ENCODE results near the gene CRYL1. TPM values are rescaled to one million over a fixed set of nuclear protein-coding genes. Genes with fewer than 3 reads are reported as not detected.

The CRYL1 gene
- total RNA-seq, 1 donor from 2014 or later: 30.5 TPM

DNA sequence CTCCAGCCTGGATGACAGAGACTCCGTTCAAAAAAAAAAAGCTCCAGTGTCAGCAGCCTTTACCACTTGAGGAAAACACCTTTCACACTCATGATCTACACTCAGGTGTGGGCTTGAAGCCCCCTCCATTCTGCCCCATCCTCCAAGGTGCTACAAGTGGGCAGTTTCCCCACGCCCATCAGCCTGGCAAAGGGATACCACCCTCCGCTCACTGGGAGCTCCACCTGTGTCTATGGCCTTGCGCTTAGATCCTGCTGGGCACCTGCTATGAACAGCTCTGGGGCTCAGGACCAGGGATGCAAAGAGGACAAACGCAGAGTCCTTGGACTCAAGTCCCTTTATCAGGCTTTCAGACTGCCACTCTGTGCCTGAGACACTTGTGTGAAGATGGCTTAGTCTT is 127.8 kb downstream of the CRYL1 start:
- no peak for DNase-seq

DNA sequence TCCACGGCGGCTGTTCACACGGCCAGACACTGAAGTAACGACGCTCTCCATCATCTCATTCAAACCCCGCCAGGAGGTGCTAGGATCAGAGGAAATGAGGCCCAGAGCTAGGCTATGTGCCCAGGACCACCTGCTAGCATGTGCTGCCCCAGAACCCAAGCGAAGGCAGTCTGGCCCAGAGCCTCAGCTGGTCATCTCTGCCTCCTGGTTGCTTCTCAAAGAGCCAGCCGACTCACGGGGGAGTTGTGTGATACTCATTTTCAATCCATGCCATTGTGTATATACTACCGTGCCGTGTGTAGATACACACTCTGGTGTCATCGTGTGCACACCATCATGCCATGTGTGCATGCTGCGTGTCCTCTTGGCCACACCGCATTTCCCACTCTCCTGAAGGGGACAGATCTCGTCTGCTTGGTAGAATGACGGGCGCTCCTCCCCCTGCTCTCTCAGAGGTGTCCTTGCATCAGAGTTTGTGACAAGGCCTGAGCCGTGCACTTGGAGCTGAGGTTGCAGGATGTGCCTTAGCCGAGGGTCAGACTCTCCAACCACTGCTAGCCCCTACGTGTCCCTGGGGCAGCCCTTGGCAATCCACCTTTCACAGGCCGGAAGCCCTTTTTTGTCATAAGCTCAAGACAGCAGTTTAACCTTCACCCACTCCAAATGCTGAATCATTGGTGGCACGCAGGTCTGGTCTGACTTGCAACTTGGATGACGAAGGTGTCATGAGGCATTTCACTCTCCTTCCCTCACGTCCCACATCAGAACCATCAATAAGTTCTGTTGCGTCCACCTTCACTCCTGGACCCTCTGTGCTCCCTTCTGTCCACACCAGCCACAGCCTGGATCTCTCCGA is 130.4 kb downstream of the CRYL1 start:
- no peak for DNase-seq

DNA sequence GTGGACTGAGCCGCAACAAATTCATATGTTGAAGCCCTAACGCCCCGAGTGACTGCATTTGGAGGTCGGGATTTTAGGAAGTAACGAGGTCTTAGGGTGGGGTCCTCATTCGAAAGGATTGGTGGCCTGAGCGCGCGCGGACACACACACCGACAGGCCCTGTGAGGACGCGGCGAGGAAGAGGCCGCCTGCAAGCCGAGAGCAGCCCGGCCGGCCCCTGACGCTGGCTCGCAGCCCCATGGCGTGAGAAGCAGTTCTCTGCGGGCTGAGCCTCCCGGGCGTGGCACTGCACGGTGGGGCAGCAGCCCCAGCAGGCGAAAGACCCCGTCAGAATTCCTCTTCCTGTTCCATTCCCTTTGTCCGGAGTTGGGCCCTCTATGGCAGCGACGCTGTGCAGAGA is 131.2 kb downstream of the CRYL1 start:
- no peak for DNase-seq

DNA sequence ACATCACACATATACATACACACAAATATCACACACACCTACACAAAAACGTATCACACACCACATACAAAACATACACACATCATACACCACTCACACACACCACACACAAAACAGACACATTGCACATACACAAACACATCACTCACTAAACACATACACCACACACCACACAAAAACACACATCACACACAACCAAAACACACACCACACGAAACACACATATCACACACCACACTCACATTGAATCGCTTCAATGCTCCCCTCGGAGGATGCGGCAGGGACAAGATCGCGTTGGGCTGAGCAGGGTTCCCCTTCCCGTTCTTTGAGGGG is 131.5 kb downstream of the CRYL1 start:
- no peak for DNase-seq

DNA sequence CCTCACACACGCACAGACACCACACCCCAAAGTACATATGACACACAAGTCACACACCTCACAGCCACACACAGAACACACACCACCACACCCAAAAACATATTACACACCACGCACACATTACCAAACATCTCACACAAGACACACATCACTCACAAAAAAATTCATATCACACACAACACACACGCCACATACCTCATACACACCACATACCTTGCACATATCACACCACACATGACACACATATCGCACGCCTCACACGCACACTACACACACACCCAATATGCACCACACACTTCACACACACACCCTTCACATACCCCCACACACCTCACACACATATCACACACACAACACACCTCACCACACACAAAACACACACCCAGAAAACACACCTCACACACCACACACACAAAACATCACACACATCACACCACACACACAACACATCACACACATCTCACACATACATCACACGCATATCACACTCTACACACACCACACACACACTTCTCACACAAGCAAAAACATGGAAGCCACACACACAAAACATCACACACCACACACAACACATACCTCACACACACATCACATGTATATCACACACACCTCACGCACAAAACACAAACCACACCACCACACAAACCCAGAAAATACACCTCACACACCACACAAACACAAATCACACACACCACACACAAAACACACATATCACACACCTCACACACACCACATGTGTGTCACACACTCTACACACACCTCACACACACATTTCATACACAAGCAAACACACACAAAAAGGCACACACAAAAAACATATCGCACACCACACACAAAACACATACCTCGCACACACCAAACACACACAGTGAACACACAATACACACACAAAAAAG is 132.1 kb downstream of the CRYL1 start:
- no peak for DNase-seq

DNA sequence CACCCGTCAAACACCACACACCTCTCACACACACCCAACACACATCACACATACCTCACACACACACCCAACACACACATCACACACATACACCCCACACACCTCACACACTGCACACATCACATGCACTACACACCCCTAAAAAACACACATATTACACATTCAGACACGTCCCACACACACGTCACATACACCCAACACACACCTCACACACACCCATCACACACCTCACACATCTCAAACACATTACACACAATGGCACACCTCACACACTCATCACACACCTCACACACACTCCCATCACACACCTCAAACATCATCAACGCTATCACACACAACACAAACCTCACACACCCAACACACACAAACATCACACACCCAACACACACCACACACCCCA is 133.1 kb downstream of the CRYL1 start:
- no peak for DNase-seq

DNA sequence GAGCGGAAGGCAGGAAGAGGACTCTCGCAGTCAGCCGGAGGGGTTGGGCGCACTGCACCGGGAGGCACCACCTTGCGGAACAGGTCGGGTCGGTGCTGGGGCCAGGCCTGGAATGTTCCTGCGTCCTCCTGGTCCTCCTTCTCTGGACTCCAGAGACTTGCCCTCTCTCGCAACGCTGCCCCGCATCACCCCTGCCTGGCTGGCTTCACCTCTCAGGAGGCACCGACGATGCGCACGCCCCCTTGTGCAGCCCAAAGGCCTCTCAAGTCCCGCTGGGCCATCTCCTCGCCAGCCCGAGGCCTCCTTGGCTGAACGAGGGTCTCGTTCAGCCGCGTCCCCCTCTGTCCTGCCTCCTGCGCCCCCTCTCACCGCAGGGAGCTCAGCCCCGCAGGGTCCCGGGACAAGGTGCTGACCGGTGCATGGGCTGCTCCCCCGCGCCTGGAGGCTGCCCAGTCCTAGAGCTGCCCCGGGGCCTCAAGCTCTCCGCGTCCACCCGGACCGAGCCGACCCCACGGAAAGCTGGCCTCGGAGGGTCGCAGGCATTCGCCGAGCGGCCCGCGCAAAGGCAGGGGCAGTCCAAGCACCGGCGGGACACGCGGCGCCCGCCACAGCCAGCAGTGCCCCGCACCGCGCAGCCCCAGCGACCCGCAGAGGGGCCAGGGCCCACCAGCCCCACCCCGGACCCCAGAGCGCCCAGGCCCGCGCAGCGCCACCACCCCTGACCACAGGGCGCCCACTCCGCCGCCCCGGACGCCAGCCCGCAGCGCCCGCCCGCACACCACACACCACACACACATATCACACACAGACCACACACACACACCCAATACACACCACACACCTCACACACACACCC is 133.8 kb downstream of the CRYL1 start:
- no peak for DNase-seq

DNA sequence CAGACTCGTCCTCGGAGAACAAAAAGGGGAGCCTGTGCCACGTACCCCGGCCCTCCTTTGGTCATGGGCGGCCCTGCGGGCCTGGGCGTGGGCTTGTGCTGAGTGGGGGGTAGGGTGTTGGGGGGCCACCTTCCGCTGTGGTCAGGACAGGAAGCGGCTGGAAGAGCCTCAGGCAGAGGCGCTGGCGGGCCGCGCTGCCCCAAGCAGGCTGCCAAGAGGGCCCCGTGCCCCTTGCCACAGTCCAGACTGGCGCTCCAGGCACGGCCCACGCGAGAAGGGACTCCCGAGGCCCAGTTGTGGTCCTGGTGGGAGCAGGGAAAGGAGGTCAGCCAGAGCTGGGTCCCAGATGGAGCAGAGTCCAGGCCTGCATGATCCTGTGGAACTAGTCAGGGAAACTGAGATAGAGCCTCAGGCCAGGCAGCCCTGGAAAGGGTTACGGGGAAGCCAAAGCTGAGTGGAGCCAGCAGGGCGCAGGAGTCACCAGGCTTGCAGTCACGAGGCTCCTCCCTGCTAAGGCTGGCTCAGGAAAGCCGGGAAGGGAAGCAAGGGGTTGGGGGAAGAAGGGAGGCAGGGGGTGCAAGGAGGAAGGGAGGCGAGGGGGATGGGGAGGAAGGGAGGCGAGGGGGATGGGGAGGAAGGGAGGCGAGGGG is 135.0 kb downstream of the CRYL1 start:
- DNase-seq: no peak

DNA sequence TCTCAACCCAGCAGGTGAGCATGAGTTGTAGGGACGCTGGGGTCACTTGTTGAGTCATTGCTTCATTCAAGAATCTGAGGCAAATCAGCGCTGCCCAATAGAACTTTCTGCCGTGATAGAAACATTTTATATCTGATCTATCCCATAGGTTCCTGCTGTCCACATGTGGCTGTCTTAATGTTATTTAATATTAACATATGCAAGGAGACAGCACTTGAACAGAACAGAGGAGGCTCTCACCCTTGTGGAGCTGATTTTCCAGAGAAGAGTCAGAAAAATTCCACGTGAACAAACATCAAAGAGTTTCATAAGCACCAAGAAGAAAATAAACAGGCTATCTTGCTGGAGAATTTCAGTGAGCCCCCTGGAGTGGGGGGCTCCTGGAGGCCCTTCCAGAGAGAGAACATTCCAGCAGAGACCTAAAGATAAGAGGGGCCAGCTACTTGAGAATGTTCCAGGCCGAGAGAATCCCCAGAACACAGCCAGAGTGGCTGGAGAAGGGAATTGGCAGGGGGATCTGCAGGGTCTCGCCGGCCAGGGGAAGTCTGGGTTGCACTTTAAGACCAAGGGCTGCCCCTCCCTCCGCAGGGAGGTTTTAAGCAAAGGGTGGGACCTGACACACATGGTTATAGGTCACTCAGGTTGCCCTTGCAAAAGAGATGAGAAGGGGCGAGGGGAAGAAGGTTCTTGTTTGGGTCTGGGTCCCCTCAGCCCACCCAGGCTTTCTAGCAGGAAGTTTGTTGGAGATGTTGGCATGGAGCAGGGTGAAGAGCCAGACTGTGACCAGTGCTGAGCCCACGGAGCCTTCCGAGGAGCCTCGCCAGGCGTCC is 135.7 kb downstream of the CRYL1 start:
- no peak for DNase-seq

DNA sequence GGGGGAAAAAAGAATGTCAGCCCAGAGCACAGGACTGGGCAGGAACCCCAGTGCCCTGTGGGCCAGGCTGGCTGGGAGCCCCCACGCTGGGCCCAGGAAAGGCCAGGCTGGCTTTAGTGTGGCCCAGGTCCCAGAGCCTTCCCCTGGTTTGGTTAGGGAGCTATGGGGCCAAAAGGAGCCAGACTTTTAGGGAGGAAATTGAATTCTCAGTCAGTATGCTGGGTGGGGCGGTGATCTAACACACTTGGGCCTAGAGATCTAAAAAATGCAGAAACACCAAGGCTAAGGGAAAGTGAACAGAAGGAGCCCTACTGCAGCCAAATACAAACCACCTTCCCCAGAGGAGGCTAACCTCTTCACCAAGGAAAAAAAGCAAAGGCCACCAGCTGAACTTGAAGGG is 137.5 kb downstream of the CRYL1 start:
- no peak for DNase-seq

DNA sequence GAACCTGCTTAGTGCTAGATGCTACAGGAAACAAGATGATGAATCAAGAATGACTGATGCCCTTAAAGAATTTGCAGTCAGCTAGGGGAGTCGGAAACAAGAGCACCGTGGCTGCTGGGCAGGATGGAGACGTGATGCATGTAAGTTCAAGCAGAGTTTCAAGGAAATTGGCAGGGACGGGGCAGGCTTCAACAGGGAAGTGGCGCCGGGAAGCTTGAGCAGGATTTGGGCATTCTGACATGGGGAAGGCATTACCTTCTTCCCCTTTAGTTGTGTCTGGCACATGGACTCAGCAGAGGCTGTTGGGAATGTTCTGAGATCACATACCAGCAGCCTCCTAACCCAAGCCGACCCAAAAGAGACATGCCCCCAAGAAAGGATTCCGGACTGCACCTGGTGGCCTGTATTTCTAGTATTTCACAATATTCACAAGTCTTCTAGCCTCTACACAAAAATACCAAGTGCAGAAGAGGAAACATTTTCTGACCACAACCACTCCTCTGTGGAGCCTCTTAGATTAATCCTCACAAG is 138.2 kb downstream of the CRYL1 start:
- DNase-seq: no peak

DNA sequence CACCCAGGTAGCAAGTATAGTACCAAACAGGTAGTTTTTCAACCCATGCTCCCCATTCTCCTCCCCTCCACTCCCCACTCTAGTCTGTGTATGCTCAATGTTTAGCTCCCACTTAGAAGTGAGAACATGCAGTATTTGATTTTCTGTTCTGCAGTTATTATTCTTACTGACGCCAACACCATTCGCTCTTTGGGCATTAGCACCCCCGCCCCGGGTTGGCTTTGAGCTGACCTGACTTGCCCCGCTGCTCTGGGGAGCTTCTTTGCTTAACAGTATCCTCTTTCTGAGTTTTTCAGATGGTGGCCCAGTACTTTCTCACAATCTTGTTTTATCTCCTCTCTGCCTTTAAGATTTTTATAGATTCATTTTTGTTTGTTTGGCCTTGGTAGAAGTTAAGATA is 138.7 kb downstream of the CRYL1 start:
- DNase-seq: no peak

DNA sequence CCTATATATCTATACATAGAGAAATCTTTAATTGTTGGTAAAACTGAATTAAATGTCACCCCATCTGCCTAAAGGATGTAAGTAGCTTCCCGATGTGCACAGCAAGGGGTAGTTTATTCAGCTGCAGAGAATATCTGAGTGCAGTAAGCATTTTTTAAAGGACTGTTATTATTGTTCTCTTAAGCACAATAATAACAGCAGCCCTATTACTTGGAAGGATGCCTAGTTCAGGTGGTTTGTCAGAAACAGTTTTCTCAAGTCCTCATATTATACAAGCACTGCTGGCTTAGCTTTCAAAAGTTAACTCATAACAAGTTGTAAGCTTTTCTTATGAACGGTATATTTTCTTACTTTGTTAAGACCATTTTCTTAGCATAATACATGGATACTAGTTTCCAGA is 142.6 kb downstream of the CRYL1 start:
- no peak for DNase-seq

DNA sequence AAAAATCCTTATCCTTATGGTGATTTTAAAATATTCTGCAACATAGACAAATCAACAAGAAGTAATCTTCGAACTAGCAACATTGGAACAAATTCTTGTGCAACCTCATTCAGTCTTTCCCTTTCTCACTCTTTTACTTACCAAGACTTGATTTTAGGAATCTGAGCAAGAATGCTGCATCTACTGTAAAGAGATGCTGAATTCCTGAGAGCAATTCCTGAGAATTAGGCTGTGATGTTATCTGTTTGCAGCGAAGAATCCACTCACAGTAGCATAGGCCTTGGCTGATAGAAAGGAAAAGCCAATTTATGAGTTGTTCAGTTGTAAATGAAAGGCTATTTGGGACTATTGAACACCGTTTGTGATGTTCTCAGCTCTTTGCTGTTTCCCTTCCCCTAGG is 144.3 kb downstream of the CRYL1 start:
- DNase-seq: no peak

DNA sequence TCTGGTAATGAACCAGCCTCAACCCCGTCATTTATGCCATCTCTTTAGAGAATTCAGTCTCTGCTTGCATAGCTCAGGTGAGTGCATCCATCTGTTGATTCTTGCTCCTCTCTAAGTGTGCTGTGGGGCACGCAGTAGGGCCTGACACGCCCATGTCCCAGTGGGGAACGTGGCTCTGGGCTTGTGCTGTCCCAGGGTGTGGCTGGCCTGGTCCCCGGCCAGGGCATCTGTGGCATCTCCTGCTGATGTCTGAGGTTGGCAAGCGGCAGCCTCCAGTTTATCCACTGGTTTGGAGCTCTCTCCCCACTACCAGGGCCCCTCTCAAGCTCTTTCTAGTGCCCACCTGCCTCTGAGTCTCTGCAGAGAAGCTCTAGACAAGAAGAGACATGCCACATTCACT is 146.9 kb downstream of the CRYL1 start:
- no peak for DNase-seq

DNA sequence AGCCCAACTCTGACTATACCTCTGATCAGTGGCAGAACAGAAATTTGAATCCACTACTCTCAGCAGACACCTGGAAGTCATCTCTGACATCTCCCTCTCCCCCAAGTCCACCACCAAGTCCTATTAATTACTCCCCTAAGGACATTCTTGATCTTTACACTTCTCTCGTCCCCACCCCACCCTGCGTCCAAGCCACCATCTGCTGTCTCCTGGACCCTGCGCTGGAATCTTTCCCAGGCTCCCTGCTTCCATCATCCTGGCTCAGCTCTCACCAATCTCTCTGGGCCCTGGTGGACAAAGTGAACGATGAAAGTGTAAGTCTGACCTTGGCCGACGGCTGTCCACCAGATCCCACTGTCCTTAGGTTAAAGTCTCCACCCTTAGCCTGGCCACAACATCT is 147.9 kb downstream of the CRYL1 start:
- no peak for DNase-seq

DNA sequence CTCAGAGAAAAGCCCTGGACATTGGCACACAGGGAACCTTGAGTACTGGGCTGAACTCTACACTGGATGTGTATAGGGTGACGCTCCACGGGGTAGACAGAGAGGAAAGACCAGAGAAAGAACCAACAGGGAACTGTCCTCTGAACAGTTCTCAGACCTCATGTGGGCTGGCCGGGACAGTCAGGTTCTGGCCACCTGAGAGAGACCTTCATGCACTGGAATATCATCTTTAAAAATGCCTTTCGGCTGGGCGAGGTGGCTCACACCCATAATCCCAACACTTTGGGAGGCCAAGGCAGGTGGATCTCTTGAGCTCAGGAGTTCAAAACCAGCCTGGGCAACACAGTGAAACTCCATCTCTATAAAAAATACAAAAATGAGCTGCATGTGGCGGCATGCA is 149.8 kb downstream of the CRYL1 start:
- DNase-seq: no peak

DNA sequence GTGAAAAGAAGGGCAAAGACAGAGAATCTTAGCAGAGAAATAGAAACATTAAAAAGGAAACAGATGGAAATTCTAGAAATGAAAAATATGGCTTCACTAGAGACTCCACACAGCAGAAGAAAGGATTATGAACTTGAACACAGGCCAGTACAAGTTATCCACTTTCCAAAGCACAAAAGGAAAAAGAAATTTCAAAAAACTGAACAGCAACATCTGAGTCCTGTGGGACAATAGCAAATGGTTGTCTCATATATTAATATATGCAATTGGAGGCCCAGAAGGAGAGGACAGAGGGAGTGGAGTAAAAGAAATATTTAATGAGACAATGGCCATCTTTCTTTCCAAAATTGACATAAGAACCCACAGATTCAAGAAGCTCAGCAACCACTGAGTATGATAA is 151.8 kb downstream of the CRYL1 start:
- peak; percentile 40 for DNase-seq

DNA sequence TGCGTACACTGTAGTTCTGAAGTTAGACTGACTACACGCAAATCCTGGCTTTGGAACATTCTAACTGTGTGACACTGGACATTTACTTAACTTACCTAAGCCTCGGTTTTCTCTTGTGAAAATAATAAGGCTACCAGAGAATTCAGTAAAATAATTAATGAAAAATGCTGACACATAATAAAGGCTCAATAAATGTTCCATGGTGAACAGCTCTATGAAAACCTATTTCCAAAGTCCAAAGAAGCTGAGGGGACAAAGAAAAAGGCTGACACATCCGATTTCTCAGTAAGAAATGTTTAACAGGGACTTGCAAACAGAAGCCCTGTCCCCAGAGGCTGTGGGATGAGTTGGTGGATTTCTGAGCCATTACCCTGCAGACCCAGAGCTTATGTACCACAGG is 153.8 kb downstream of the CRYL1 start:
- DNase-seq: no peak

DNA sequence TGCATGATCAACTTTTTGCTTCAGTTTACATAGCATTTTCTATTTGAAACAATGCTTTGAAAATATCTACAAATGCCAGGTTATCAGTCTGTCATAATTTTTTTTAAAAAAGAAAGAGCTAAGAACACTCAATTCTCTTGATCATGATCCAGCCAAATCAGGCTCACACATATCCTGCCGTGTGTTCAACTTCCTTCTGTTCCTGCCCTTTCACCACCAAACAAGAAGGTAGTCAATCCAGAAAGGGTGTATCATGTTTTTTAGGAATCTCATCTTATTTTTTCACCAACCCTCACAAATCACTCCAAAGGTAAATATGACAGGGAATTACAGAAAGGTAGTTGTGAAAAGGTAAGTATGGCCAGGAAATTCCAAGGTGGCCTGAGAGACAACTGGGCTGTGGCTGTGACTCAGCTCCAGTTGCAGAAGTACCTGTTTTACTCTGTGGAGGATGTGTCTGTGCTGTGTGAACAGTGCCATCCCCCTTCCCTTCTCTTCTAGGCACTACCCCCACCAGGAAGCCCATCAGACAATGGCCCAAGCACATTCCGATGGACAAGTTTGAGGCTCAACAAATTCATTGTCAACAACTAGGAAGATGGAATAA is 154.7 kb downstream of the CRYL1 start:
- DNase-seq: no peak
